ENCODE data around the gene SH3TC2.

SH3TC2 gene

DNA sequence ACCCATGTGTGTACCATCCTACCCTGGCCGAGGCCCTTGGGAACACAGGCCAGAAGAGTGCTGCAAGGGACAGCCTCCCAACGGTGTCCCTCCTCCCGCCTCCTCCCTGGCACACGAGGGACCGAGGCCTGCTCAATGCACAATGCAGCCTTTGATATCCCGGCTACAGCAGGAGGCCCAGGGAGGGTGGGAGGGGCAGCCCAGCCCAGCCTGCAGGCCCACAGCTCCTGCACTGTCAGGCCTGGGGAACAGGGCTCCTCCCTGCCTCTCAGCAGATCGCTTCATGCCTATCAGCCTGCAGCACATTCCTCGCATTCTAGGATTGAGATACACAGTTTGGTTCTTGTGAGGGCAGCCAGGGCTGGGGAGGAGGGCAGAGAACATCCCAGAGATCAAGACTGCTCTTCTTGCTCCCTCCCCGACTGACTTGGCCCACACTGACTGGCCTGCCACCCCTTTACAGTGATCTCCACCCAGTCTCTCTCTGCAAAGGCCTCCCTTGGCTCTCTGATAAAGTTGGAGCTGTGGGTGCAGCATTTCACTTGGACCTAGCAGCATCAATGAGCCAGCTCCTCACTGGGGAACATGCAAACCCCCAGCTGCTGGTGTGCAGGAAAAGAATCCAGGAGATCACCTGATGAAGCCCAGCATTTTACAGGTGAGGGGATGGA lies at the start of gene SH3TC2:
SH3TC2 (minus strand) TSS at position 46 of the 671 bp plus-strand sequence; CDS start at position 6, 40 bp downstream.
- DNase-seq: peak in 1 of 2 experiments; percentile 40

GRCh38 chr5:149110406-149110805 lies 47.5 kb upstream of the SH3TC2 start:
- DNase-seq: no peak

DNA sequence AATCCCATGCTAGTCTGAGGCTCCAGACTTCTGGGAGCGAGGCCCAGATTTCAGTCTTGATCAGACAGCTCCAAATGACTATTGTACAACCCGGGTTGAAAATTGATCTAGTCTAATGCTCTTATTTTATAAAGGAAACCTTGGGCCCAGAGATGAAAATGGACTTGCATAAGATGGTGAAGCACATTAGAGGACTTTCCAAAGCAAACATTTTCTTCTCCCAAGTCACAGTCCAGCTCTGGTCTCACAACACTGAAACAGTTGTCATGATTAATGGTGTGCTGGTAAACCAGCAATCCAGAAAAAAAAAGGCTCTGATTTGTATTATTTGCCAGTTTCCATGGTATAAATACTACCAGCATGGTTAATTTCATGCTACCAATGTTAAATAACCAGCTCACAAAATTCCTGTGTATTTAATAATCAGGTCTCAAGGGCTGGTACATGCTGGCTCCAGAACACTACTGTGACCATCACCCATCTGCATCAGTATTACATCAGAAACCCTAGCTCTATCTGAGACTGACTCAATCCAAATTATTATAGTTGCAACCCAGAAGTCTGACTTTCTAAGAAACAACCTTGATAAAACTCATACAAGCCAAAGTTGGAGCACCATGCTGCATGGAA lies 45.9 kb upstream of the SH3TC2 start:
- DNase-seq: no peak

DNA sequence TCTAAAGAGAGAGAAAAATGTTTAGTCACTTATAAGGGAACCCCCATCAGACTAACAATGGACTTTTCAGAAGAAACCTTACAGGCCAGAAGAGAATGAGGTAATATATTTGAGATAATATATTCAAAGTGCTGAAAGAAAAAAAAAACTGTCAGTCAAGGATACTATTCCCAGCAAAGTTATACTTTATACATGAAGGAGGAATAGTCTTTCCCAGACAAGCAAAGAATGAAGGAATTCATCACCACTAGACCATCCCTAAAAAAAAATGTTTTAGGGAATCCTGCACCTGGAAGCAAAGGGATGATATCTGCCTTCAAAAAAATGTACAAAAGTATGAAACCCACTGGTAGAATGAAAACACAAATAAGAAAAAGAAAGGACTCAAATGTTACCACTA lies 37.5 kb upstream of the SH3TC2 start:
- no peak for DNase-seq

DNA sequence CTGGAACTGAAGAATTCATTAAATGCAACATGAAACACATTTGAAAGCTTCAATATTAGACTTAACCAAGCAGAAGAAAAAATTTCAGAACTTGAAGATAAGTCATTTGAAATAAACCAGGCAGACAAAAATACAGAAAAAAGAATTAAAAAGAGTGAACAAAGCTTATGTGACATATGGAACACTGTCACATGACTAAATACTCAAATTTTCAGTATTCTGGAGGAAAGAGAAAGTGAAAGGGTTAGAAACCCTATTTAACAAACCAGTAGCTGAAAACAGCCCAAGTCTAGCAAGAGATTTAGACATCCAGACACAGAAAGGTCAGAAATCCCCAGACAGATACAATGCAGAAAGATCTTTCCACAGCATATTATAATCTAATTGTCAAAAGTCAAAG lies 37.1 kb upstream of the SH3TC2 start:
- no peak for DNase-seq

DNA sequence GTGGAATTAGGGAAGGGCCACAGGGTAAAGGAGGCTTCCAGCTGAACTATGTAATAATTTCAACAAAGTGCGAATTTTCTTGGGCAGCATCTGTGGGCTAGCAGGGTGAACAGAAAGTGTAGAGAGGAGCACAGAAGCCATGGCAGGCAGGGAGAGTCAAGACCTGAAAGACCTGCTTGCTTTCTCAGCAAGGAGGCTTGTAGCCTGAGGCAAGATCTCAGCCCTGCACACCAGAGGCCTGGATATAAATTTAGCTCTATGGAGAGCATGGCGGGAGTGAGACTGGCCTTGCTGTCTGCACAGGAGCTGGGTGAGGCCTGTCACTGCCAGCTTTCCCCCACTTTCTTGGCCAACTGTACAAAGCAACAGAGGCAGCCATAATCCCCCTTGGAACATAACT lies 32.1 kb upstream of the SH3TC2 start:
- DNase-seq: no peak

GRCh38 chr5:149093625-149094024 lies 30.8 kb upstream of the SH3TC2 start:
- no peak for DNase-seq

GRCh38 chr5:149089796-149090195 lies 26.9 kb upstream of the SH3TC2 start:
- no peak for DNase-seq

DNA sequence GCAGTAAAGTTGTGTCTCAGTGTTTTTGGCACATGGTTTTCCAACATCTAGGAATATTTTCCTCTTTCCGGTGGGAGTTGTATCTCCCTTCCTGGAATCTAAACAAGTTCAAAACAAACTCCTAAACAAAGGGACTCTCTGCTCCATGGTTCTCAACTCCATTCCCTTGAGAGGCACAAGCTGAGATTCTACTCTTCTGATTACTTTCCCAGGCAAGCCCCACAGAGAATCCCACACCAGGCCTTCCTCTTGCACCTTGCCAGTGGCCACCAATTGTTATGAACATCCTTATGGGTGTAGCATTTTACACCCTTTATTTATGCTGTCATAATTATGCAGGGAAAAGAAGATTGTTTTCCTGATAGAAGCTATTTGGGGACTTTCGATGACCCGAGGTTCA lies 25.8 kb upstream of the SH3TC2 start:
- no peak for DNase-seq

GRCh38 chr5:149083846-149084245 lies 21.0 kb upstream of the SH3TC2 start:
- no peak for DNase-seq

DNA sequence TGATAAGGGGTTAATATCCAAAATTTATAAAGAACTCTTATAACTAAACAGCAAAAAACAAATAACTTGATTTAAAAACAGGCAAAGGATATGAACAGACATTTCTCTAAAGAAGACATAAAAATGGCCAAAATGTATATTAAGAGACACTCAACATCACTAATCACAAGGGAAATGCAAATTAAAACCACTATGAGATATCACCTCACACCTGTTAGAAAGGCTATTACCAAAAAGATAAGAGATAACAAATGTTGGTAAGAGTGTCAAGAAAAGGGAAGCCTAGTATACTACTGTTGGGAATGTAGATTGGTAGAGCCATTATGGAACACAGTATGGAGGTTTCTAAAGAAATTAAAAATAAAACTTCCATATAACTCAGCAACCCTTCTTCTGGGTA lies 19.4 kb upstream of the SH3TC2 start:
- no peak for DNase-seq

- no peak for DNase-seq
Observed at GRCh38 chr5:149080294-149080693, 17.4 kb upstream of the SH3TC2 start.

DNA sequence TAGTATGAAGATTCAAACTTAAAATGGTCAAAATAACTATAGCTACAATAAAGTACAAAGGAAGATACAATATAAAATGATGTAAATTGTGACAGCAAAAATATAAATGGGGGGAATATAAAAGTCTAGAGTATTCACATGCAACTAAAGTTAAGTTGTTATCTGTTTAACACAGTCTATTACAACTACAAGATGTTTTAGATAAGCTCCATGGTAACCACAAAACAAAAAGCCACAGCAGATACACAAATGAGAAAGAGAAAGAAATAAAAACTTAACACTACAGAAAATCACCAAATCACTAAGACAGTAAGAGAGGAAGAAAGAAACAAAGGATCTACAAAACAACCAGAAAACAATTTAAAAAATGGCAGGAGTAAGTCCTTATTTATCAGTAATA lies 17.0 kb upstream of the SH3TC2 start:
- peak in 1 of 2 experiments; percentile 9 for DNase-seq

- DNase-seq: peak; percentile 51 to 54
Observed at GRCh38 chr5:149074071-149074470, 11.2 kb upstream of the SH3TC2 start.

DNA sequence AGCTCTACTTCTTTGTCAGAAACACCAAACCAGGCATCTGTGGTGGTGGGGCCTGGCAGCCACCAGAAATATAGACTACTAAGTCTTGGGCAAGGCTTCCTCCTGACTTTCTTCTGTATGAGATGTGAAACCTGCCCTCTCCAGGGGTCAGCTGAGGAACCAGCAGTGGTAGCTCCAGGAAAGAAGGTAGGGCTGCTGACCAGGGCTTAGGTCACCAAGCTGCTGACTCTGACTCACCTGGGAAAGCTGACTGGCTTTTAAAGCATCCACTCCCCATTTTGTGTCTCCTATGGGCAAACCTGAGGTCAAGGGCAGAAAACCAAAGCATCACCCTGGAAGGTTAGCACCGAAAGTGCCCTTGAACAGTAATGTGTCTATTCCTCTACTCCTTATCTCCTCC lies 10.4 kb upstream of the SH3TC2 start:
- DNase-seq: no peak

GRCh38 chr5:149072791-149073190 lies 9.9 kb upstream of the SH3TC2 start:
- no peak for DNase-seq

DNA sequence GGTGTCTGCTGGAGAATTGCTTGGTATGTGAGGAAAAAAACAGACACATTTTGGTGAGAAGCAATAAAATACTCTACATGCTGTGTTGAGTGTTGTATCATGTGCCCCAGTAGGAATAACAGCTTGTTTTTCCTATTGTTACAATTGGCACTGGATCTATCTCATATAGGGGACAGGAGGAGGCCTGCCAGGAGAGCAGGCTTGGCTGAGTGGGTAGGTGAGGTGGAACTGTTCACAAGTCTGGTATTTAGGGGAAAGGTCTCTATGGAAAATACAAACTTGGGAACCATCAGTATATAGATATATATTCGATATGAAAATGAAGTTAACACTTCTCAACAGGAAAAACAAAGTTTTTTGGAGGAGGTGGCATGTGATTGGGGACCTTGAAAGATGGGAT lies 9.5 kb upstream of the SH3TC2 start:
- DNase-seq: no peak

DNA sequence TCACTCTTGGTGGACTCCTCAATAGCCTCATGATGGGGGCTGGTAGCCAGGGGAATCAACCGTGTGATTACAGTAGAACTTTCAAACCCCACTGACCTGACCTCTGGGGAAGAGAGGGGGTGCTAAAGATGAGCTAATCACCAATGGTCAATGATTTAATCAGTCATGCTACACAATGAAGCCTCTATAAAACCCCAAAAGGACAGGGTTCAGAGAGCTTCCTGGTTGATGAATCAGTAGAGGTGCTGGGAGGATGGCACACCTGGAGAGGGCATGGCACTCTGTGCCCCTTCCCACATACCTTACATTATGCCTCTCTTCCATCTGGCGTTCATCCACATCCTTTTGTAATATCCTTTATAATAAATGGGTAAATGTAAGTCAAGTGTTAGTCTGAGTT lies 8.9 kb upstream of the SH3TC2 start:
- DNase-seq: no peak

- no peak for DNase-seq
Observed at GRCh38 chr5:149071216-149071615, 8.4 kb upstream of the SH3TC2 start.

DNA sequence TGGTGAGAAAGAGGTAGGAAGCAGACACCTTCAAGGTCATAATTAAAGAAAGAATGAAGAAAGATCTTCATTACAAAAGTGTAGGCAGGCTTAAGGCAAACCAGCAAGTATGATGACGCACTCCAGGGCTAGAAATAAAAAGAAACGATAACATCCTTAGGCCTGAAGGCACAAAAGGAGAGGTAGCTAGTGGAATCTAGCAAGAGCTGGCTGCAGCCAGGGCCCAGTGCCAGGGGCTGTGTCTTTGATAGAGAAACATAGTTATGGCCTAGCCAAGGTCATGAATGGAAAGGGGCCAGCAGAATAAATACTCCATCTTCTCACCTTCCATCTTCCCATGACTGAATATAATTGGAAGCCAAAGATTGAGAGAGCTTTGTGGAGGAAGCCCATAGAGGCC lies 6.8 kb upstream of the SH3TC2 start:
- DNase-seq: no peak

DNA sequence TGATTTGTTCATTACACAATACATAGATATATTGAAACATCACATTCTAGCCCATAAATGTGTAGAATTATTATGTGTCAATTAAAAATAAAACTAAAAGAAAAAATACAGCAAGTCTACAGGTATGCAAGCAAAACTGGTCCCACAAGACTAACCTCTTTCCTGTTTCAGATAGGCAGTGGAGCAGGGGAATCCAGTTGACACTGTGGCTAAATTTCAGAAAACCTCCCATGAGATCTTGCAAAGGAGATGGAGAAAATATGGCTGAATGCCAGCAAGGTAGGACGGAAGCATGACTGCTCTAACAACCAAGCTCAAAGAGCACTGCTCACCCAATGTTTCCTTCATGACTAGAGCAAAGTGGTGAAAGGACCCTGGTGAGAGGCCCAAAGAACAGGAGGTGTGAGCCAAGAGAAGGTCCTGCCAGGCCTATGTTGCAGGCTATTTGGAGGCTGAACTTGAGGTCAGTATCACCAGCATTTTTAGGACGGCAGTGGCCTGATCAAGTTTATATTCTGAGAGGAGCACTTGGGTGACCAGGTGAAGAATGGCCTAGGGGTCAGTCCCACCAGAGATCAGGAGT lies 1.1 kb upstream of the SH3TC2 start:
- DNase-seq: no peak

- peak; percentile 79 to 82 for DNase-seq
Observed at GRCh38 chr5:149062371-149063016, 368 bp downstream of the SH3TC2 start.

DNA sequence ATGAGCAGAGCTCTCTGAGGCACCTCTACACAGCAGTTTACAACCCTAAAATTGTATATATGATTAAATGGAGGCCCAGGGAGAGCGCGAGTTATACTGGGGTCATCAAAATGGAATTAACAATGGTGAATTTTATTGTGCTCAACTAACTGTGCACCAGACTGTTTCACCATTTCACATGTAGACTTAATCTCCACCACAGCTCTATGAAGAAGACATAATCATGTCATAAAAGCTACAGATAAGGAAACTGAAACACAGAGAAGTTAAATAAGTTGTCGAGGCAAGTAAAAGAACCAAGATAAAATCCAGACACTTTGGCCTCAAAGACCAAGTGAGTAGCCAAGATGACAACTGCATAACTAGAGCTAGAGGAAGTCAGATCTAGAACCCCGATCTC lies 1.5 kb downstream of the SH3TC2 start:
- no peak for DNase-seq

DNA sequence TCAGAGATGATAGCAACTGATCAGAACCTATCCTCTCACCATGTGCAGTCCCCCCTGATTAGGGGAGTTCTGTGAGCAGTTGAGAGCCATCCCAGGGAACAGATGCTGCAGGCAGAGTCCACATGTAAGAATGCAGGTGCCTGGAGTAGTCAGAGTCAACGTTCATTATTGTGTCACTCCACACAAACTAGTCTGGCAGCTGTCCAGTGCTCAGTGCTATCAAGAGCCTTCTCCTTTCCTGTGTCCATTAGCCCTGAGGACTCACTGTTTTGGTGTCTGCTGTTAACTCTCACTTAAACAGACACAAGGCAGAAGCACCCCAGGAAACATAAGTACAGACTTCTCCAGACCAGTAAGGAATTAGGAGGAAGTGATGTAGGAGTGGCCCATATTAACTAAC lies 2.5 kb downstream of the SH3TC2 start:
- DNase-seq: peak; percentile 64 to 66

Measured in Kasumi-1 (cell line).